Left kidney (tissue), 2 donors: Measurements from ENCODE around the gene GOT2. TPM values are rescaled to one million over a fixed set of nuclear protein-coding genes. Genes with fewer than 3 reads are reported as not detected.
"Not testable (repeated sequence)": the region's sequence is repeated elsewhere in the genome, so short reads cannot be mapped to it uniquely, and the experiment has no call there.

ENCODE experiments used
- DNase-seq: peaks from one replicate; pipeline ENCODE4 v3.0.0-alpha.2; 2013
- polyA plus RNA-seq: library from polyadenylated mRNA; unstranded; fragments of 120-200 nt; gene quantifications from one replicate; pipeline ENCODE4 v1.2.1, GENCODE V29; 2013; ENCODE audit not compliant: insufficient read length

GOT2 gene
- polyA plus RNA-seq, 1 donor, result 97.7 TPM

DNA sequence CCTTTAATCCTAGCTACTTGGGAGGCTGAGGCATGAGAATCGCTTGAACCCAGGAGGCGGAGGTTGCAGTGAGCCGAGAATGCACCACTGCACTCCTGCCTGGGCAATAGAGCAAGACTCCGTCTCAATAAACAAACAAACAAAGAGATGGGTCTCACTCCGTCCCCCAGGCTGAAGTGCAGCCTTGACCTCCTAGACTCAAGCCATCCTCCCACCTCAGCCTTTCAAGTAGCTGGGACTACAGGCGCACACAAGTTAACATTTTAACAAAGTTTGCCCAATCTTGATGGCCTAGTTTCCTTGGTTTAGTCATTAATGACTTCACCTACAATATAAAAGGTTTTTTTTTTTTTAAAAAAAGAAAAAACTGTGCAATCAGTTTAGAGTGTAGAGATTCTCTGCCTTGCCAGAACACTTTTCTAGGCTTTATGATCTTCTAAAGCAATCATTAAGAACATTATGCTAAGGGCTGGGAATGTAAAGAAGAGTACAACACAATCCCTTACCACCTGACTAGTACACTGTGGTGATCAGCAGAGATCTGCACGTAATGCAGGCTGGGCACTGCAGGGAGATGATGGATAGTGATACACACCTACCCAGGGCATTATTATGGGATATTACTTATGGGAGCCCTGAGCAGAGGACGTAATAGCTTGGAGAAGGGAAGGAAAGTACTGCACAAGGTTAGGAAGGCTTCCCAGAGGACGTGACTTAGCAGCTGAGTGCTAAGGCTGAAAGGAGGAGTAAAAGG is 6.9 kb downstream of the GOT2 start:
- no peak for DNase-seq

DNA sequence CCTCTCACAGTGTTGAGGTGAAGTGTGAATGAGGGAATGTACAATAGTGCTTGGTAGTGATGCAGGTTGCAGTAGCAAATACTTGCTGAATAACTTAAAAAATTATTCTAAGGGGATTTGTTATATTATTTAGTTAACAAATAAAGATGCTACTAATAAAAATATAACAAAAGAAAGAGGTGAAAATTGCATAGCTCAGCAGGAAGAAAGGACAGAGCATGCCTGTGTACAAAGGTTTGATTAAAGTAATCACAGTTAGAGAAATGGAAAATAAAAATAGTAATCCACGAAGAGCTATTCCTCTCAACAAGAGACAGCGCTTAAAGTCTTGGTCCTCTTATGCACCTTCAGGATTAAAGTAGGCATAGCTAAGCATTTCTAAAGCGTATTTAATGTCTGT is 11.0 kb downstream of the GOT2 start:
- no peak for DNase-seq

DNA sequence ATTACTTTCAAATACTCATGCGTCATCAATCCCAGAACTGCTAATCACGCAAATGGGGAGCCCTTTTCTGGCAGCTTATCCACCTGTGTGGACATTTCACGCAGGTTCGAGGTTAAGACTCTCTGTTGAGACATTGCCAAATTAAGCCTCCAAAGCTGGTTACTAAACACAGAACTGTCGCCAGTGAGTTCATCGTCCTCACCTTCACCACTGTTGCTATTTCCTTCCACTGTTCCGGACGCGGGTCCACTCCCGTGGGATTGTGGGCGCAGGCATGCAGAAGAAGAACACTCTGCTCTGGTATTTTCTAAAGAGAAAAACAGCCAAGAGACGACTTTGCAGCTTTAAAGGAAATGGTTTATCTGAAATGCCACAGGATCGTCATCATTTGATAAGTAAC is 16.1 kb downstream of the GOT2 start:
- no peak for DNase-seq

DNA sequence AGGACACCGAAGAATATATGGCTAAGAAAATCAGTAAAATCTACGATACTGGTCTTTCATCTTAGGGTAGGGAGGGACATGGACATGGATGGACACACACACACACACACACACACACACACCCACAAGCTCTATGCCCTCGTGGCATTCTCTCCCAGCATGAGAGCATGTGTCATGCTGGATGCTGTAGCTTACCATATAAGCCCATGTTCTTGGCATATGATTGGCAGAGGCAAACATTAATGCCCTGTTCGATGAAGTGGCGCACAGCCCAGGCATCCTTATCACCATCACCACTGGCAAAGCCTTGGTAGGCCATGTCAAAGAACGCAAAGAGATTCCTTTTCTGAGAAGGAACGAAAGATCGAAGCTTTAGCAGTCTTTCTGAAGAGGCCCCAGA is 17.6 kb downstream of the GOT2 start:
- no peak for DNase-seq

DNA sequence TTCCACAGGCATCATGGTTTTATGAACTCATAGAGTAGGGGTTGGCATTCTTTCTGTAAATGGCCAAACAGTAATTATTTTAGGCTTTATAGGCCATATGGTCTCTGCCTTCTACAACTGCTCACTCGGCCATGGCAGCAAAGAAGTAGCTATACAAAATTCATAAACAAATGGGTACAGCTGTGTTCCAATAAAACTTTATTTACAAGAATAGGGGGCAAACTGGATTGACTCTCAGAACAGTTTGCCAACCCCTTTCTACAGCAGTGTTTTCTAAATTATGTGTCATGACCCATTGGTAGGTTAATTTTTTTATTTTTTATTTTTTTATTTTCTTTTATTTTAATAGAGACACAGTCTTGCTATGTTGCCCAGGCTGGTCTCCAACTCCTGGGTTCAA is 20.4 kb downstream of the GOT2 start:
- DNase-seq, result no peak

DNA sequence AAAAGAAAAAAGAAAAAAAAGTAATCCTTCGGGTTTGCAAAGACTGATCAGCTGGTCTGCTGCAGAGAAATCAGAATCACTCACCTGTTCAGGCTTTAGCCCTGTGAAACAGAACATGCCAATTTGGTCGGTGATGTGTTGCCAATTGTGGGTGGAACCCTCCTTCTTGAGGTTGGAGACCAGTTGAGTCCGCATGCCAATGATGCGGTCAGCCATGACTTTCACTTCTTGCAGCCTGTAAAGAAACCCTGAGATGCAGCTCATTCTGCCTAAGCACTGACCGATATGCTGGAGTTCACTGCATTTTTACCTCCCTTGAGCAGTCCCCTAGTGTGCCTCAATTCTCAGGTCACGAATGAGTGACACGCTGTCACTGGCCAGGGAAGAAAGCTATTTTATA is 24.8 kb downstream of the GOT2 start:
- DNase-seq, result peak; percentile 46

DNA sequence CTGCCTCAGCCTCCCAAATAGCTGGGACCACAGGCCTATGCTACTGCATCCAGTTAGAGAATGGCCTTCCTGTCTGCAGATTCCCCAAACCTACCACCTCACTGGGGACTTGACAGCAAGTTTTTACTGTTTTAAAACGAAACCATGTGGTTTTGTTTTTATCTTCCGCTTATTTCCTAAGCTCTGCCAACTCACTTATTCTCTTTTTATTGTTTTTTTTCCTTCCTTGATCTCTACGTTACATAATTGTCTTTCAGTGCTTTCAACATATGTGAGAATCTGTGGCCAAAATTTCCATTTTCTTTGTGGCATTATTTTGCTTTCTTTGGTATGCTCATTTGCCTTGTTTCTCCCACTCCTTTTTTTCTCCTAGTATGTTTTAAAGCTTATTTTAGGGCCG is 35.0 kb downstream of the GOT2 start:
- DNase-seq, result no peak

DNA sequence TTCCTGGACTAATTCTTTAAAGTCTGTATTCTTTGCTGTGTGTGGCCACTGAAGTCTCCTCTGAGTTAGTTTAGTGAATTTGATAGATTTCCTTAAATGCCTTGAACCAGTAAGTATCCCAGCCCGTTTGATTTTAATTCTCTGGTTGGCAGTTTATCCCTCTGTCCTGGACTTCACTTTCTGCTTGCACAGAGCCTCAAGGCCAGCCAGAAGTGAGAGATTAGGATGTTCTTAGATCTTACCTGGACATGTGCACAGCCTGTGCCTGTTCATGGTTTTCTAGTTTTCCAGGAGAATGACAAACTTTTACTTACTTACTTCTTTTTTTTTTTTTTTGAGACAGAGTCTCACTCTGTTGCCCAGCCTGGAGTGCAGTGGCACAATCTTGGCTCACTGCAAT is 38.7 kb downstream of the GOT2 start:
- DNase-seq, result no peak

DNA sequence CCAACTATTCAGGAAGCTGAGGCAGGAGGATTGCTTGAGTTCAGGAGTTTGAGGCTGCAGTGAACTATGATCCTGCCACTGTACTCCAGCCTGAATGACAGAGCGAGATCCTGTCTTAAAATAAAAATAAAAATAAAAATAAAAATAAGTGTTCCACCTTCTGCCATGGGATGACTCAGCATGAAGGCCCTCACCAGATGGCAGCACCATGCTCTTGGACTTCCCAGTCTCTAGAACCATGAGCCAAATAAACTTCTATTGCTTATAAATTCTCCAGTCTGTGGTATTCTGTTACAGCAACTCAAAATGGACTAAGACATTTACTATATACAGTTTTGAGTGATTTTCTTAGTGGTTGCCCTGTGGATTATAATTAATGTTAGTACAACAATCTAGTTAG is 41.7 kb downstream of the GOT2 start:
- no peak for DNase-seq

DNA sequence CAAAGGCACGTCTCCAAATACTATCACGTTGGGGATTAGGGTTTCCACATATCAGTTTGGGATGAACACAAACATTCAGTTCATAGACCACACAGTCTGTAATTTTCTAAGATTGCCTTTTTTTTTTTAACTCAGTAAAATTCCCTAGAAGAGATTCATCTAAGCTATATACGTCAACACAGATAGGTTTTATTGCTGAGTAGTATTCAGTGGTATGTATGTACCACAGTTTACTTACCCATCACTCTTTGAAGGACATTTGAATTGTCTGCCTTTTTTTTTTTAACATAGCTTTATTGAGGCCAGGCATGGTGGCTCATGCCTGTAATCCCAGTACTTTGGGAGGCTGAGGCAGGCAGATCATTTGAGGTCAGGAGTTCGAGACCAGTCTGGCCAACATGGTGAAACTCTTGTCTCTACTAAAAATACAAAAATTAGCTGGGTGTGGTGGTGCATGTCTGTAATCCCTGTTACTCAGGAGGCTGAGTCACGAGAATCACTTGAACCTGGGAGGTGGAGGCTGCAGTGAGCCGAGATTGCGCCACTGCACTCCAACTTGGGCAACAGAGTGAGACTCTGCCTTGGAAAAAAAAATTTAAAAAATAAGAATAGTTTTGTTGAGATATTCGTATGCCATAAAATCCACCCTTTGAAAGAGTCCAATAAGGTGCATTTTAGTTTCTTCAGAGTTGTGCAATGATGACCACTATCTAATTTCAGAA is 47.0 kb downstream of the GOT2 start:
- not testable (repeated sequence) for DNase-seq

DNA sequence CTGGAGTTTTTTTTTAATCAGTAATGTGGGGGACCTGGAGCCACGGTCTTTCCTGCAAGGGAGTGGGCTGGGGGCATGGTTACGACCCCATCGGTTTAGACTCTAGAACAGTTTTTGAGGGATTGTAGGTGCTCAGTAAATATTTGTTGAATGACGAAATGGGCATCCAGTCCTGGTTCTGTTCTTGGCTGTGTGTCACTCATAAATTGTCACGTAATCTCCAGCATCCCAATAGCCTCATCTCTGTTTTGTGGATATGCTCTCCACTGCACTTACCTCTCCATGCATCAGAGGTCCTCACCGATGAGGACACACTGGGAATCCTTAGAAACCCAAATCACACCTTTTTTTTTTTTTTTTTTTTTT is 49.0 kb downstream of the GOT2 start:
- DNase-seq, result no peak

DNA sequence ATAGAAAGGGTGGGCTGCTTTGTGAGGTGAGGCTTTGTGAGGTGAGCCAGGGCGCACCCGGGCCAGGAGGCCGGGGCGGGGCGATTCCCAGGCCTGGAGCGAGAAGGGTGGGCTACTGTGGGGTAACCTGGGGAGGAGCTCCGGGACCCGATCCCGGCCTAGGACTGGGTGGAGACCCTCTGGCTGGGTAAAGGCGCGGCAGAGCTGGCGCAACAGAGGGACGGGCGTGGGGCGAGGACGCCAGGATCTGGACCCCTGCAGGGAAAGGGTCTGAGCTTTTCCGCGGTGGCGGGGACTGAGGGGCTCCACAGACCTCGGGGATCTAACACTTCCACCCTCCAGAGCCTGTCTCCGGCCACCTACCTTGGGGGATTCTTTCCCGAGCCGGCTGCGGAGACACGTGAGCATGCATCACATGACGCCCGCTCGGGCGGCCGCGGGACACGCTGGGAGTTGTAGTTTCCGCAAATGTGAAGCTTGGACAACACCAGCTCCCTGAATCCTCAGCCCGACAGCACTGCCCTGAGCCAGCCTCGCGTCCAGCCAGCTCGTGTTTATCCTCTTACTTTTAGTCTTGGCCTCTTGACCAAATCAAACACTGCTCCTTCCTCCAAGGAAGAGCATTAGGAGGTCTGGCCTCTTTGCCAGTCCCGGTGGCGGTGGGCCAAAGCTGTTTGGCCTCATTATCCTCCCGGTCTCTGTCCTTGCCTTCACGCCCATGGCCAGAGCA is 49.6 kb downstream of the GOT2 start, which contains the start of gene SLC38A7:
Gene SLC38A7, minus strand, starts transcription at position 417 of the 730 bp plus-strand sequence. CDS start 4,644 bp downstream, outside the sequence.
- DNase-seq, result peak; percentile 70

DNA sequence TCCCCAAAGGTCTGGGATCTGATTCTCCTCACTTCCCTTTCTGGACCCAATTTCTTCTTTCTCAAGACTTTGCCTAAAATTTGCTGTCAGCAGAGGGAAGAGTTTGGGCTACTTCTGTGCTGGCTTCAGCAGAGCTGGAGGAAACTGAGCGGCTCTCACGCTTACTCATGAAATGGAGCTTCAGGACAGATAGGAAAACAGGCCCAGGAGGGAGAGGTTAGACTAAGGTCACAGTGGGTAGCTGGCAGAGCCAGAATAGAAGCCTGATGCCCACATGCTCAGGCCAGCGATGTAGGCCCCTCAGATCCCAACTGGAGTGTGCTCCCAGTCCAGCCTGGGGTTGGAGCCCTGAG is 50.1 kb downstream of the GOT2 start:
- no peak for DNase-seq

DNA sequence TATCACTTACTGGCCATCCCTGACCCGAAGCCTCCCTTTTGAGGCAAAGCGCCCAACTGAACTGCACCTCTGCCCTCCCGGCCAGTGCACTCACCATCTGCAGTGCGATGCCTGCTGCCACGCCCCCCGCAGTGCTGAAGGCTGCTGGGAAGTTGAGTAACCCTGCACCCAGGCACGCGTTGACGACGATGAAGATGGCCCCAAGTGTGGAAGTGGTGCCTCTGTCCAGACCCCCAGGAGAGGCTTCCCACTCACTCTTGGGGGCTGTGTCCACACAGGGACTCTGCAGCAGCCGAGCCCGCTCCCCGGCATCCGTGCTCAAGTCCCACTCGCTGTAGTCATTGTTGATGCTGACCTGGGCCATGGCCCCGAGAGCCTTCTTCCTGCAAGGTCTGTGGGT is 54.4 kb downstream of the GOT2 start:
- DNase-seq, result no peak

DNA sequence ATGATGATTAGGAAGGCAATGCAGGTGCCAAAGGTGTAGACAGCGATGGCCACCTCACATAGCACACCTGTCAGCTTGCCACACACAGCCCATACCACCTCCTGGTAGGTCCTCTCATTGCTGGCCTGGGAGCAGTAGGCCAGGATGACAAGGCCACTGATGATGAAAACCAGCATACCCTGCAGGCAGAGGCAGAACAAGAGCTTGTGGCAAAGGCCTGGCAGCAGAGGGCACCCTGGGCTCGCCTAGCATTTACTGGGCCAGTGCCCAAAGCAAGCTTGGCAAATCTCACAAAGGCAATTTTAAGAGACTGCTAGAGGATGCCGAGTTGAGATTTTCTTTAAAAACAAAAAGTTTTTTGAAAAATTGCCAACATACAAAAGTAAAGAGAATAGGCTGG is 55.4 kb downstream of the GOT2 start:
- no peak for DNase-seq

DNA sequence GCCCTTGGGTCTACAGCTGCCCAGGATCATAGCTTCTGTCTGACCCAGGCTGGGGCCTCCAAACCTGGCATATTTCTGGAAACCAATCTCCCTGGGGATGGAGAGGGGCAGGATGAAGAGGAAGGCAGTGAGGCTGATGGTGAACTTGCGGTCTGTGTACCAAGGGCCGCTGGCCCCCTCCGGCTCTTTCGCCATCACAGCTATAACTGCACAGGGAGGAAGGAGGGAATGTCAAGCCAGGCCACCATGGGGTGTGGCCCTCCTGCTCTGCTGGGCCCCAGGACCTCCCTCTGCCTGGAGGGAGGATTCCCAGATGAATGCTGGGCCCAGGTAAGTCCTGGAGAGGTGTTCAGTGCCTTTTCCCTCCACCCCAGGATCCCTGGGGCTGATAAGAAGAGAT is 55.8 kb downstream of the GOT2 start:
- DNase-seq, result no peak

DNA sequence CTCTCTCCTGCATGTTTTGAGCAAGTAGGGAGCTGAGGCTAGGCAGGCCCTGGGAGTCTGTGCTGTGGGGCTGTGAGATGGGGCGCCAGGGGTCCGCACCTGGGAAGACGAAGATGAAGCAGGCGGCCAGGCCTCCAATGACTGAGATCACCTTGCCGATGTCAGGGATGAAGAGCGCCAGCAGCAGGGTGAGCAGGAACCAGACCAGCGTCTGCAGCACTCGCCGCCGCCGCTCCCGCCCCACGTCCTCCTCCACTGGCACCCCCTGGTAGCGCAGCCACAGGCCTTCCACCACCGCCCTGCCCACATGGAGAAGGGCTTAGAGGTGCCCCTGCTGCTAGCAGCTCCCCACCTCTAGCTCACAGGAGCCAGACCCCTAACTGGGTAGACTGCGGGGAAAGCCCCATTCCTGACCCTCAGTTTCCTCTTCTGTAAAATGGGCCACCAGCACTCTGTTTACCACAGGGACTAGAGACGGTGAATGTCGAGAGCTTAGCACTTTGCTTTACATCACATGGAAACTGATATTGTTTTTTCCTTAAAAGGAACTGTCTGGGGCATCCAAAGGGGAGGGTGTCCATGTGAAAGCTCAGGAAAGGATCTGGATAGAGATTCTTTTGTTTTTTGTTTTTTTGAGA is 63.1 kb downstream of the GOT2 start:
- DNase-seq, result no peak

DNA sequence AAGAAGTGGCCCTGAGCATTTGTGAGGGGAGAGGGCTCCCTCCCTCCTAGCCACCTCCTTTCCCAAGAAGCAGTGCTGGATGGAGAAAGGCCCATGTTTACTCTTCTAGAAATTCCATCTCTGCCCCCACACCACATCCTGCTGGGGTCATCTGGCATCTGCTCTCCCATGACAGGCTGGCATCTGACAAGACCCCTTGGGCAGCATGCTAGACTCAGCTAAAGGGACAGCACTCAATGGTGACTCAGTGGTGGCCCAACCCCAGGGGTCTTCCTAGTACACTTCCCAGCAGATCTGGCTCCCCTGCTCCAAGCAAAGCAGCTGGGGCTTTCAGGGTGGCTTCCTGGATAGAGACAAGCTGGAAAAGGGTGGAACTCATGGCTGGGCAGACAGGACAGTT is 63.9 kb downstream of the GOT2 start:
- DNase-seq, result no peak

DNA sequence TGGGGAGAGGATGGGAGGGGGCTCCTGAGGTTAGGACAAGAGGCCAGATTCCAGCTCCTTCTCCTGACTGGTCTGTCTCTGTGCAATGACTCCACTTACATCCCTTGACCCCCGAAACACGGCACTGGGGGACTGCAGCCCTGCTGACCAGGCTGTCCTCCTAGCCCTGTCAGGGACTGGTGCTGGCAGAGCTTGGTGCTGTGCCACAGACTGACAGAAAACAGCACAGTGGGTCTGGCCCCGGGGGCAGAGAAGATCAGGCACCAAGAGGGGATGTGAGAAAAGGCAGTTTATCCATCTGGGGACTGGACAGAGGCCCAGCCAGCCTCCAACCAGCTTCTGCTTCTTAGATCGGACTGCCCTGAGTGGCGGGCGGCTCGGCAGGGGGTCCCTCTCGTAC is 68.9 kb downstream of the GOT2 start:
- no peak for DNase-seq

DNA sequence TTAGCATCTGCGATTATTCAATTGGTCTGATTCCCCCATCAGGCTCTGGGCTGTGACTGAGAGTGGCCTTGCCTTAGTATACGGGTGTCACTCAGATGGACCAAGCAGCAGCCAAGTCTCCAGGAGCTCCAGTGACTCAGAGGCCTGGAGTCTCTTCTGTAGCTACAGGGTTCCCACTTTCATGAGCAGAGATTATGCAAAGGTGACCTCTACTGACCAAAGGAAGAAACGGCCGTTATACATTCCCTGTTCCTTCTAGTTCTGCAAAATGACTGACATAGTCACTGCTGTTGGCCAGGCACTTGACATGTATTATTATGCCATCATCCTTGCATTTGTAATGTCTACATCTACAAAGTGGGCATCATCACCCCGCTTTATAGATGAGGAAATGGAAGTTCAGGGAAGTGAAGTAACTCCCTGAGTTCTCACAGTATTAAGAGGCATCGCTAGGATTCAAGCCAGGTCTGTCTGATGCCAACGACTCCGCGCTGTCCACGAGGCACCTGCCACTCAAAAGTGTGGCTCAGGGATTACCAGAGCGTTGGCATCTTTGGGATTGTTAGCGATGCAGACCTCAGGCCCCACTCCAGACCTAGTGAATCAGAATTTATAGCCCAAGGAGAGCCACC is 72.8 kb downstream of the GOT2 start:
- DNase-seq, result peak; percentile 68

DNA sequence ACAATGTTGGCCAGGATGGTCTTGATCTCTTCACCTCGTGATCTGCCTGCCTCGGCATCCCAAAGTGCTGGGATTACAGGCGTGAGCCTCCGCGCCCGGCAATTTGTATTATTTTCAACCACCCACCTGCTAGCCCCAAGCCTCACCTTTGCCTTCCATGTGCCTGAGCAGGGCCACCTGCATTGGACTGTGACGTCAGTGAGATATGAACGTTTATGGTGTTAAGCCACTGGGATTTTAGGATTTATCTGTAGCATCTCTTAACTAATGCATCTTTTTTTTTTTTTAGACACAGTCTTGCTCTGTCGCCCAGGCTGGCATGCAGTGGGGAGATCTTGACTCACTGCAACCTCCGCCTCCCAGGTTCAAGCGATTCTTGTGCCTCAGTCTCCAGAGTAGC is 74.2 kb downstream of the GOT2 start:
- not testable (repeated sequence) for DNase-seq

DNA sequence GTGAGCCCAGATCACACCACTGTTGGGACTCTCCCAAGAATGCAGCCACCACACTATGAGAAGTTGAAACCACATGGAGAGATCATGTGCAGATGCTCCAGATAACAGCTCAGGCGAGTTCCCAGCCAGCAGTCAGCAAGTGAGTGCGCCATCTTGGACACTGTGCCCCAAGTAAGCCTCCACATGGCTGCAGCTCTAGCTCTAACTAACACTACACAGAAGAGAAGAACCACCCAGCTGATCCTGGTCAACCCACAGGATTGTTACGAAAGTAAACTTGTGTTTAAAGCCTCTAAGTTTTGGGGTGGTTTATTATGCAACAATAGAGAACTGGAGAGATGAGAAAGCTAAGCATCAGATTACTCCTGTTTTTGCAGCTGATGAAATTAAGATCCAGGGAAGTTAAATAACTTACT is 75.3 kb downstream of the GOT2 start:
- no peak for DNase-seq
